Activated CD4-positive, CD25-positive, alpha-beta regulatory T cell (primary cell): ENCODE measurements around the gene PPM1H.

ENCODE experiments used
- DNase-seq, 4 experiments: peaks; one replicate each; lab custom pipeline; 2025; lab: John Stamatoyannopoulos, UW

The PPM1H gene

DNA sequence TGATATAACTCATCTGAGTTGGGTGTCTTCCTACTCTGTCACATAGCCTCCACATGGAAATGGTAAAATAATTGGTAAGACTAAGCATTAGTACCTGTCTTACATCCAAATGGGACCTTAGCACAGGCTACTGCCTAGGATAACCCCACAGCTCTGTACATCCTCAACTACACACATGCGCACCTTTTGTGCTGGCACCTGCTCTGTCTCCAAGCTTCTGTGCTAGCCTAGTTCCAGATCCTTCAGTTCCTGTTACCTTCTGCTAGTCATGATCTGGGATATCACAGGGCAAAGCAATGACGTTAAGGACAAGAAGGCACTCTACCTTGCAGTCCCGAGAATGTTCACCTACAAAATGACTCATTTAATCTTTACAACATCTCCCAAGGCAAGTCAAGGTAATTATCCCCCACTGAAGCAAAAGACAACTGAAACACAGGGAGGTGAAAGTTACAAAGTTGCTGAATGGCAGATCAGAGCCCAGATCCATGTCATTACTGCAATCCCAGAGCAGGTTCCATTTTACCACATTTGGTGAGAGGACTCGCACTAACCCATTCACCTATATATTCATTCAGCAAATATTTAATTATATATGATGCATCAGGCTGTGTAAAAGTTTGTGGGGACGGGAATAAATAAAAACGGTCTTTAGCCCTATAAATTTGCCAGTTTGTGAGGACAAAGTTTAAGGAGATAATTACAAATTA, 61.7 kb downstream of the PPM1H start:
- DNase-seq = no peak

DNA sequence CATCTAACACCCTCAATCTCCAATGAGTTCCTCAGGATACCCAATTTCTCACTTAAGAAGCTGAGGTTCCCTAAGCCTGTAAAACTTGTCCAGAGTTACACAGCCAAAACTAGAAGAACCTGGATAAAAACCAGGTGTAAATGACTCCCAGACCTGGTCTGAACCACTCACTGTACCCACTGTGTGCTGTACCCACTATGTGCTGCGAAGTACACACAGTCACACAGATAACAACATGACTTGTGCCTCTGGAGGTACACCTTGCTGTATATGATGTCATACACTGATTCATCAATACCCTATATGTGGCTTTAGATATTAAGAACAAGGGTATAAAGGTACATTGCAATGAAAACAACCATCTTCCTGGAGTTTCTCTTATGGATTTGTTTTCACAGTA, 66.1 kb downstream of the PPM1H start:
- DNase-seq = no peak

DNA sequence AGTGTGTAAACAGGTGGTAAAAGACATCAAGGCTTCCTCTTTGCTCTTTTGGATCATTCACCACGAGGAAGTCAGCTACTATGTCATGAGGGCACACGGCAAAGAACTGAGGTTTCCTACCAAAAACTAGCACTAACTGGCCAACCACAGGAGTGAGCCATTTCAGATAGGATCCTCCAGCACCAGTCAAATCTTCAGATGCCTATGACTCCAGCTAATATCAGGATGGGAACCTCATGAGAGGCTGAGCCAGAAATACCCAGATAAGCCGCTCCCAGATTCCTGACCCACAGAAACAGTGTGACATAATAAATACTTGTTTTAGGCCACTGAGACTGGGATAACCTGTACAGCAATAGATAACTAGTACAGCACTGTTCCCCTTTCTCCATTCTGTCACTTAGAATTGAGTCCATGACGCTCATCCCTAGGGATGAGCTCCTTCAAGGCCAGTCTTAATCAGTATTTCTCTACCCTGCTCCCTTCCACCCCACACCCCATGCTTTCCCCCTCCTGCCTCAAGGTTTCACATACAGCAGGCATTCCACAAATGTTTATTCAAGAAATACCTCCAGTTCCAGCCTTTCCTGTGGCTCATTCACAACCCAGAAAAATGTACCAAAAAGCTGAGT, 68.4 kb downstream of the PPM1H start:
- no peak for DNase-seq

DNA sequence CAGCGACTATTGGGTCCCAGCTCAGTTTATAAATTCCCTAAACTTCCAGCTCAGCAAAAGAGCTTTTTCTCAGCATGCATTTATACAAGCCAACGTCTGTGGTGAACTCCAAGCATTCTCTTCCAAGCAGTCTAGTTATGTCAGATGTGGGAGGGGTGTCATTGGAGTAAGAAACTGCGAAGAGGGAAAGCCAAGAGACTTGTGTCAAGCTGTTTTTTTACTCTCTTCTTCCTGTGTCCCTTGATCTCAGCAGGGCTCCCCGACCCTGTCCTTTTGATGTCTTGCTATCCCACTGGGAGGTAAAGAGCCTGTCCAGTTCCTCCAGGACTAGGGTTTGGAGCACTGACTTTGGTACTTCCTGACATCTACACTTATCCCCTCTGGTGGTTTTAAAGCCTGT, 69.0 kb downstream of the PPM1H start:
- DNase-seq = no peak

- no peak for DNase-seq
These were observed 69.9 kb downstream of the PPM1H start for GRCh38 chr12:62865065-62865464.

DNA sequence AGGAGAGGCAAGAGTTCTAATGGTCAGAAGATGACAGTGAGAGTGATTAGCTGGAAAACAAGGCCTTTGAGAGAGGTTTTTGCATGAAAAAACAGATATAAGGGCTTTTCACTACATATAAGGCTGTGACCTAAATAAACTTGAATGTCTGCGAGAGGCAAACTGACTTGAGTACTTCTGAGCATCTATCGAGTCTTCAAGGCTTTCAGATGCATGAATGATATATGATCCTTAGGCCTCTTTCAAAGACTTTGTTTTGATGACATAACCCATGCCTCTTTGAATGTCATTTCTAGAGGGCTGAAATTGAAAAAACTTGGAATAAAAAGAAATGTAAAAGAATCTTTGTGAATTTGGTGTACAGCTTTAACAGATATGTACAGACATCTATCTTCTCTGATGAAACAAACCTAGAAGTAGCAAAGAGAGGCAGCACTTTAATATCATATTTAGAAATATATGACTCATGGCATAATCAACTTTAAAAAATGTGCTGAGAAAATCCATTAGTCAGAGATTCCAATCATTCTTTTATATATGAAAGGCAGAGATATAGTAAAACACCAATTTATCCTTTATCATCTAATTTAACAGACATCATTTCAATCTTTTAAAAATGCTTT, 72.6 kb downstream of the PPM1H start:
- no peak for DNase-seq

DNA sequence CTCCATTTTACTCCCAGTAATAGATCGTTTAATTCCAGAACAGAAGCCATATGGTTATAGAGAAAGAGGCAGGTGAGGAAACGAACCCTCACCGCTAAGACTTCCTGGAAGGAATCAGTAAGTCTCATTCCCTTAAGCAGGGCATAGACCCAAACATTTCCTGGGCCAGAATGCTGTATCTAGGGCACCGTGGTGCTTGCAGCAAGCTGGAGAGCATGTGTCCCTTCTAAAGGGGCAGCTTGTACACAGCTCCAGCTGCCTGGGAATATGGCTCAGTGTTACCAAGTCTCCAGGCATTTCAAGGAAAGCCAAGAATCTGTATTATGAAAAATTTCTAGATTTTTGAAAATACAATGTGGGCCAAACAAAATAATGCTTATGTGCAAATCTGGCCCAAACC, 73.4 kb downstream of the PPM1H start:
- no peak for DNase-seq

DNA sequence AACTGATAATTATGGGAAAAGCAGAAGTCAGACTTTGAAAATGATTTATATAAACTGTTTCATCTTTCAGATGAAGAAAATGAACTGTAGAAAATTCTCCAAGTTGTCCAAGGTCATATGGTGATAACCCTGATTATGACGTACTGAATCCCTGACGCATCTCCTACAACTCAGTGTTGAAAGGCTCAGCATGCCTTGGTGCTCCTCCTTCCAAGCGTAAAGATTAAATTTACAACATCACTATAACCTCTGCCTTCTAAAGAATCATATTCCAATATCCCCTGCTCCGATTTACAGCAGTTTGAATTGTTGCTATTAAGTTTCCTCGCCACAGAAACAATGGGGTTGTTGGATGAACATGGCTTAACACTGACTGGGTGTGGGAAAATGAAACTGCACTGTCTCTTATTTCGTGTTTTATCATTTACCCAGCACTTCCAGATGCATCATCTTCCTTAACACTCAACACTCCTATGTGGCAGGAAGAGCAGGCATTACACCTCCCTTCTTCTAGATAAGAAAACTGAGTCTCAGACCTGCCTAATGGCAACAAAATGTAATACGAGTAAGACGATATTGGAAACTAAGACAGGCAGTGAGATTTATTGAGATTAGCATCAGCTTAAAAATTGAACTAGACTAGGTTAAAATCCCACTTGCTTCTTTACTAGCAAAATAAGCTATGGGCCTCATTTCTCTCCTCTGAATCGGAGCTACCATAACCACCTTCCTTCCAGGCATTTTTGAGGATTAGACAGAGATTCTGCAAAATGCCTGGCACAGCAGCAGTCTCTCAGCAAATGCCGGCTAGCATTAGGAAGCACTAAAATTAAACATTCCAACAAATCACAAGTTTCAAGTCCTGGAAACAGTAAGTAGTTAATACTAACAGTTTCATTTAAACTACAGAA, 74.2 kb downstream of the PPM1H start:
- DNase-seq = no peak

DNA sequence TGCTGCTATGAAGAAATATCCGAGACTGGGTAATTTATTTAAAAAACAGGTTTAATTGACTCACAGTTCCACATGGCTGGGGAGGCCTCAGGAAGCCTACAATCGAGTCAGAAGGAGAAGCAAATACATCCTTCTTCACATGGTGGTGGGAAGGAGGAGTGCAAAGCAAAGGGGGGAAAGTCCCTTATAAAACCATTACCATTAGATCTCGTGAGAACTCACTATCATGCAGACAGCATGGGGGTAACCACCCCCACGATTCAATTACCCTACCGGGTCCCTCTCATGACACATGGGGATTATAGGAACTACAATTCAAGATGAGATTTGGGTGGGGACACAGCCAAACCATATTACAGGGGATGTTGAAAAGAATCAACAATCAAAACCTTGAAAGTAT, 74.9 kb downstream of the PPM1H start:
- DNase-seq = no peak

DNA sequence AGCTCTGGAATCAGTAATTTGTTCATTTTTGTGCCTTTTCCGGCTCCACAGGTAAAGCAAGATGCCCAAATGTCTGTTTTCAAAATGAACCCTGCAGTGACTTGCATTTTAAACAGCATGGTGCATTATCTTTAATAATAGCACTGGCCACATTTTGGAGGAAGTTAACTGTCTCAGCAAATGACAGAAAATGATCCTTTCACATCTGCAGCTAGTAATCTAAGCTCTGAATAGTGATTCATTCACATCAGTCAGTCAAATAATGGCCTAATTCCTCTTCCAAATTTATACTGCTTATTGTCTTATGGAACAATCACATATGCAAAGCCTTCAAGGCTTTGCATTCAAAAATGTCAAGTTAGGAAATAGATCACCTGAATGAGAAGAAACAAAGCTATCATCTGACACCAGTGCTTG, 75.6 kb downstream of the PPM1H start:
- DNase-seq = no peak

- DNase-seq = no peak
These were observed 78.5 kb downstream of the PPM1H start for GRCh38 chr12:62856454-62856853.

GRCh38 chr12:62854024-62854423, 80.9 kb downstream of the PPM1H start:
- DNase-seq = no peak

DNA sequence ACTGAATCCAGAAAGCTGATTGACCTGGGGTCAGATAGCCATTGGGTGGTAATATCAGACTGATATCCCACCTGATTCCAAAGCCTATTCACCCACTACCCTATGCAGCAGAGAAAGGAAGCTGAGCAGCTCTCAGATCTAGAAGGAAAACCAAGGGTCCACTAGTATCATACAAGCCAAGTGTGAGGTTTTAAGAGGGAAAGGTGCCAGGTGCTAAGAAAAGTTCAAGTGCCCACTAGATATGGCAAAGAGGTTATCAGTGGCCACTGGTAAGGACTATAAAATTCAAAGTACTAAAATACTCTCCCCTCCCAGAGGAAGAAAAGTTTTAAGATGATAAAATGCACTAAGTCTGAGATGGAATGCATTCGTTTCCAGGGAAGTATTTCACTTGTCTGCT, 85.6 kb downstream of the PPM1H start:
- DNase-seq = no peak

GRCh38 chr12:62848418-62848817, 86.5 kb downstream of the PPM1H start:
- DNase-seq = no peak

DNA sequence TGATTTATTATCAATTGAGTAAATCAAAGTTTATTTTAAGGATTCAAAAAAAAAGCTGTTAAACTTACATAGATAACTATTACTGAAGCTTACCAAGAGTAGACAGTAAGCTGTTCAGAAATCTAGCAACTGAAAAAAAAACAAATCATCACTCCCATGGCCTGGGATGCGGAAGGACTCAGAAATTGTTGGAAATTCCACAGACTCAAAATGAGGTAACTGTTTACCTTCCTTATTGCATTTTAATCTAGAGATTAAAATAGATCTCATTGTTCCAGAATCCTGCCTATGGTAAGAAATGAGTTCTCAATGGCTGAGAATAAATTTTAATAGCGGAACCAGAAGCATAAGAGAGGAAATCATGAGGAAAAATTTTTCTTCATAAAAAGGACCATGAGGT, 87.2 kb downstream of the PPM1H start:
- no peak for DNase-seq

DNA sequence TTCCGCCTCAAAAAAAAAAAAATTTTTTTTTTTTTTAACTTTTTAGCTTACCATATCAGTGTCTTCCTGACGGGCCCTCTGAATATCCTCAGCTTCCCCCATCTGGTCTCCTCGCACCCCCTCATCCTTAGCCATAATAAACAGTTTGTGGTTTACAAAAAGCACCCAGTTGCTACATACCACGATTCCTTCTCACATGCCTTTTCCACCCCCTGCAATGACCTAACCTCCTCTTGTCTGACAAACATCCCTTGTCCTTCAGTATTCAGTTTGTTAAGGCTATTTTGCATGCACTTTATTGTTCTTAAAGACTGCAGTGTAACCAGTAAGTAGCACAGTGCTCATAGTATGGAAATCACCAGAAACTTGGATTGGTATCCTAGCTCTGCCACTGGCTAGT, 88.5 kb downstream of the PPM1H start:
- no peak for DNase-seq

- DNase-seq = no peak
These were observed 90.0 kb downstream of the PPM1H start for GRCh38 chr12:62844915-62845314.

DNA sequence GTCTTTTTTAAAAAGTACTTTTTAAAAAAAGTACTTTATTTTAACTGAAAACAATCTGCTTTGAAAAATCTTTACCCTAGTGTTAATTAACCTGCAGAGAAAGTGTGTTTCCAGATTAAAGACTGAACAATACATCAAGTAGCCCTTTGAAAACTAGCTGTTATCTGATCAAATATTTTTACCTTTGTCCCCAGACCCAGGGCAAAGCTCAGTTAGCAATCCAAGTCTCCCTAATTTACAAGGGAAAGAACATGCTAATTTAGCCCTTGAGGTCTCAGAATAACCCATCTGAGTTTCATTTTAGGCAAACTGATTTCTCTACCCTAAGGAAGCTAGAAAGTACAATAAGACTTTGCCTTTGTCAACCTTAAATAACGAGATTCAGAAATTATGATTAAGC, 91.2 kb downstream of the PPM1H start:
- DNase-seq = no peak

- no peak for DNase-seq
These were observed 93.1 kb downstream of the PPM1H start for GRCh38 chr12:62841846-62842245.

DNA sequence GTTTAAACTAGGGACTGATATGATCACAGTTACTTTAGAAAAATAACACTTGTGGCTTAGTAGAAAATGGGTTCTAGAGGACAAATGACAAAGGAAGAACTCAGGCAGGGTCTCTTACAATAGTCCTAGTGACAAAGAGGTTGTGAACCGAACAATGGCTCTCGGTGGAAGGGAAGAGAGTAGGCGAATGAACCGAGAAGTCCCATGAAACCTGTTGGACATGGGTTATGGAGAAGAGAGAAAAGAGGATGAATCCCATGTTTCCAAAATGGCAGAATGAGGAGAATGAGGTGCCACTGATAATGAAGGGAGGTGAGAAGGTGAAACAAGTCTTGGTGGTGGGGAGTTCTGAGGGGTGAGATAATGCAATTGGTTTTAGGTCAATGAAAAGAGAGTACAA, 94.1 kb downstream of the PPM1H start:
- no peak for DNase-seq

- DNase-seq = no peak
These were observed 94.9 kb downstream of the PPM1H start for GRCh38 chr12:62839869-62840660.
